GM12878 (cell line): ENCODE measurements around the gene ANK3. TPM values are rescaled to one million over a fixed set of nuclear protein-coding genes. Genes with fewer than 3 reads are reported as not detected.

Experiments
- ATAC-seq: fragments of 200-7000 bp; cut with Tn5 transposase; 3 replicates; pipeline ENCODE4 v1.9.1; 2020; ENCODE audit warnings: mild to moderate bottlenecking, moderate library complexity
- BruUV-seq: library from RNA; stranded (reverse); fragments of 400-500 nt; replicated peaks from 2 replicates; lab custom pipeline; 2021; lab: Mats Ljungman, UMichigan
- CTCF ChIA-PET: fragments of 300-600 bp; sonication (Branson Sonifier 250); formaldehyde crosslinking; extraction: SDS; loops from one replicate; lab custom pipeline; 2021; ENCODE audit warnings: inconsistent platforms; lab: Yijun Ruan, JAX
- POLR2A ChIA-PET: fragments of 350-600 bp; formaldehyde crosslinking; extraction: SDS; loops from one replicate; lab custom pipeline; 2021; ENCODE audit warnings: inconsistent platforms; lab: Charles Lee
- RAD21 ChIA-PET: fragments of 300-600 bp; sonication (Branson Sonifier 250); formaldehyde crosslinking; loops from one replicate; lab custom pipeline; 2023; ENCODE audit warnings: antibody characterized with exemption; ENCODE audit not compliant: unreplicated experiment; lab: Charles Lee
- SMC1A ChIA-PET: fragments of 300-600 bp; sonication (Branson Sonifier 250); formaldehyde crosslinking; loops from one replicate; lab custom pipeline; 2023; ENCODE audit not compliant: unreplicated experiment, uncharacterized antibody; lab: Charles Lee
- DNase-seq: peaks from one replicate; pipeline ENCODE4 v3.0.0-alpha.2; 2011; ENCODE audit warnings: low read depth, low spot score
- FAIRE-seq: peaks from 3 replicates; lab custom pipeline; 2011; peaks lifted over from hg19 to GRCh38; lab: Jason Lieb, UNC
- H2AFZ ChIP-seq: 2 replicates; pipeline ENCODE4 v1.6.0; 2011; ENCODE audit warnings: low read depth, low read length, control low read depth; ENCODE audit not compliant: control insufficient read depth
- H3K27ac ChIP-seq: 2 replicates; pipeline ENCODE4 v1.5.1; 2011; ENCODE audit warnings: control low read depth; ENCODE audit not compliant: control insufficient read depth, insufficient read depth
- H3K27me3 ChIP-seq, 2 experiments: replicated peaks in 1 of 2; 2 replicates each; pipeline versions ENCODE4 v1.6.0 to v1.6.1; 2011; ENCODE audit warnings: low read length in 1 of 2; ENCODE audit not compliant: control insufficient read depth in 2 of 2, insufficient read depth in 2 of 2
- H3K36me3 ChIP-seq, 2 experiments: 2 replicates each; pipeline ENCODE4 v1.5.1; 2011; ENCODE audit warnings: low read length in 1 of 2; ENCODE audit not compliant: control insufficient read depth in 2 of 2, insufficient read depth in 2 of 2
- H3K4me1 ChIP-seq: 2 replicates; pipeline ENCODE4 v1.6.1; 2011; ENCODE audit warnings: mild to moderate bottlenecking, low read length, moderate library complexity, mixed read lengths; ENCODE audit not compliant: control insufficient read depth, insufficient read depth
- H3K4me2 ChIP-seq: 2 replicates; pipeline ENCODE4 v1.6.0; 2011; ENCODE audit warnings: control low read depth; ENCODE audit not compliant: control insufficient read depth, insufficient read depth
- H3K4me3 ChIP-seq: fragments of 200-600 bp; sonication (generic); 2 replicates; pipeline ENCODE4 v1.5.1; 2016
- H3K79me2 ChIP-seq: 2 replicates; pipeline ENCODE4 v1.6.0; 2011; ENCODE audit warnings: low read length; ENCODE audit not compliant: control insufficient read depth, insufficient read depth
- H3K9ac ChIP-seq: 2 replicates; pipeline ENCODE4 v1.8.0; 2011; ENCODE audit warnings: low read length, control low read depth, mixed read lengths; ENCODE audit not compliant: control insufficient read depth, insufficient read depth
- H3K9me3 ChIP-seq: replicated peaks from 3 replicates; pipeline ENCODE4 v1.5.1; 2011; ENCODE audit warnings: mild to moderate bottlenecking, low read length; ENCODE audit not compliant: control insufficient read depth, insufficient read depth
- H4K20me1 ChIP-seq: 2 replicates; pipeline ENCODE4 v1.6.0; 2011; ENCODE audit not compliant: control insufficient read depth, insufficient read depth
- CBFB ChIP-seq: IDR thresholded peaks from 2 replicates; pipeline ENCODE4 v1.6.1; 2016; ENCODE audit warnings: antibody characterized with exemption, low read depth
- EGR1 ChIP-seq, 2 experiments: IDR thresholded peaks; 1 replicate in 1 of 2; 2 replicates in 1 of 2; pipeline ENCODE4 v1.6.1; 2011 to 2012; ENCODE audit warnings: low read depth in 2 of 2, low read length in 2 of 2, borderline replicate concordance in 1 of 2, mild to moderate bottlenecking in 1 of 2, moderate library complexity in 1 of 2
- HDAC2 ChIP-seq: fragments of 200-600 bp; sonication (generic); IDR thresholded peaks from 2 replicates; pipeline ENCODE4 v1.6.1; 2017
- JUND ChIP-seq: IDR thresholded peaks from 2 replicates; pipeline ENCODE4 v1.6.1; 2012; ENCODE audit warnings: low read depth, mild to moderate bottlenecking, low read length, improper control_type of control experiment, moderate library complexity
- LARP7 ChIP-seq: fragments of 450-650 bp; IDR thresholded peaks from 2 replicates; pipeline ENCODE4 v1.6.1; 2017; ENCODE audit warnings: mild to moderate bottlenecking
- MEF2A ChIP-seq: IDR thresholded peaks from 2 replicates; pipeline ENCODE4 v1.6.1; 2011; ENCODE audit warnings: low read depth, mild to moderate bottlenecking, low read length, moderate library complexity; ENCODE audit not compliant: insufficient read depth
- MTA2 ChIP-seq: fragments of 450-650 bp; IDR thresholded peaks from 2 replicates; pipeline ENCODE4 v1.6.1; 2016; ENCODE audit warnings: low read depth, mild to moderate bottlenecking, moderate library complexity
- MXI1 ChIP-seq: fragments of 150-350 bp; IDR thresholded peaks from 2 replicates; pipeline ENCODE4 v1.6.1; 2011; ENCODE audit warnings: low read depth, mild to moderate bottlenecking, inconsistent platforms, low read length, improper control_type of control experiment
- NKRF ChIP-seq: fragments of 450-650 bp; conservative IDR thresholded peaks from 2 replicates; pipeline ENCODE4 v1.6.1; 2017; ENCODE audit warnings: mild to moderate bottlenecking, moderate library complexity
- SPI1 ChIP-seq: IDR thresholded peaks from 2 replicates; pipeline ENCODE4 v1.6.1; 2011; ENCODE audit warnings: low read depth, mild to moderate bottlenecking, low read length, moderate library complexity, borderline replicate concordance; ENCODE audit not compliant: insufficient read depth
- WGBS: methylation state at CpG from one replicate; pipeline ENCODE4 v1.1.6; 2016; ENCODE audit warnings: low lambda C conversion rate; ENCODE audit not compliant: insufficient replicate concordance, insufficient coverage; ENCODE audit errors: missing lambda C conversion rate; 5-methylcytosine and 5-hydroxymethylcytosine counted together
- in situ Hi-C: fragments of 300-500 bp; cut with MboI; formaldehyde crosslinking; loops from 9 replicates; pipeline ENCODE4 v1.14.3; 2018; ENCODE audit warnings: mixed read lengths
- intact Hi-C: fragments of 100-400 bp; cut with micrococcal nuclease; formaldehyde crosslinking; loops from one replicate; pipeline ENCODE4 v1.14.2; 2022; ENCODE audit not compliant: unreplicated experiment
- polyA plus RNA-seq, 11 experiments: library from polyadenylated mRNA; depleted of rRNA in 4 of 11; unstranded in 6 of 11; stranded (reverse) in 5 of 11; fragments of >200 nt; fragmentation: Nextera tagmentation in 4 of 11; fragmentation: Illumina TruSeq in 1 of 11; extraction: Ambion mirVana in 4 of 11; extraction: Trizol in 1 of 11; gene quantifications; 1 replicate in 1 of 11; 2 replicates in 10 of 11; pipeline versions ENCODE4 v1.2.1 to v1.2.3, GENCODE V29; 2011 to 2016; ENCODE audit warnings: inconsistent platforms in 2 of 11, missing spikeins in 2 of 11, low read depth in 1 of 11
- total RNA-seq, 4 experiments: library from RNA; depleted of rRNA in 3 of 4; stranded (reverse); fragments of >200 nt in 3 of 4; fragmentation: Illumina TruSeq in 1 of 4; extraction: Trizol in 1 of 4; gene quantifications; 2 replicates each; pipeline versions ENCODE4 v1.2.1 to v1.2.3, GENCODE V29; 2013 to 2021
- TF ChIP-seq, protein P1 (sequence below): IDR thresholded peaks from 2 replicates; pipeline ENCODE4 v1.6.1; 2011; ENCODE audit warnings: low read depth, low read length, improper control_type of control experiment, borderline replicate concordance

The ANK3 gene
- total and polyA plus RNA-seq, 10 of the 15 experiments (the other 5 are each of a cell fraction or from before 2014, with no cell fraction given), result 0.06 to 0.82 (median 0.20) TPM; not detected in 2

DNA sequence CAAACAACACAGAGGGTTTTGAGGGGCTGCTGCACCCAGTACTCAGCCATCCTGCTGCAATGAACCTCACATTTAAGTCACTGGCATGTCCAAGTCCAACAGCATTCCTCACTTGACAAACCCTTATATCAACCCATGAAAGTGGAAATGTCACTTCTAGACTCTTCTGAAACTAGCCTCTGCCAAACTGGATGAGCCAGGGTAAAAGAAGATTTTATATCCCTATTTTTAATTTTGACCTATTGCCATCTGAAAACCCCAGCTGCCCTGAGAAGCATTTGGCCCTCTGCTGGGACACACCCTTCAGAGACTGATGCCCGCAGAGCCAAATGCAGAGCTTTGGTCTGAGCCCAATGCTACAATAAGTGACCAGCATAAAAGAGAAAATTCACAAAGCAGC lies 201.1 kb downstream of the ANK3 start:
- H3K9ac ChIP-seq, result no peak overlapping the region
- no peak overlapping the region for H3K4me2 ChIP-seq
- CTCF ChIA-PET, result interaction anchor here (1.3 to 1.5 kb wide), 2 partner anchors 17 to 18 kb away, joined by 4 to 5 read pairs; no protein-coding TSS in a partner anchor
- ATAC-seq (no peak), DNase-seq (no peak), FAIRE-seq (no peak)
- in situ Hi-C loops, result no loop called here
- 79% methylated on average over 1 of the region's 1 CpG for WGBS
- no peaks in the 10 kb centered on the region; a peak in 1 of 4 replicates for H3K27me3 ChIP-seq
- H3K9me3 ChIP-seq, result no peaks in the 10 kb centered on the region; the same call in 2 of the 3 replicates
- intact Hi-C loops, result no loop called here
- H2AFZ ChIP-seq, result no peak overlapping the region
- no peak overlapping the region for H3K27ac ChIP-seq
- RAD21 ChIA-PET, result no interaction called here
- no peak overlapping the region for H3K4me3 ChIP-seq
- H3K36me3 ChIP-seq, result no peaks in the 10 kb centered on the region
- H3K4me1 ChIP-seq, result no peaks in the 10 kb centered on the region
- SMC1A ChIA-PET, result interaction anchor here (1.4 kb wide), 1 partner anchor 8 kb away, joined by 3 read pairs; no protein-coding TSS in a partner anchor
- H3K79me2 ChIP-seq, result no peaks in the 10 kb centered on the region
- TF ChIP-seq NKRF (no peak), JUND (no peak), LARP7 (no peak), CBFB (no peak), MTA2 (no peak), SPI1 (no peak), HDAC2 (no peak), MXI1 (no peak), EGR1 (IDR thresholded peaks at IDR 0.05; ENCODE audit: borderline replicate concordance in 1 of 2, low read depth in 2 of 2, low read length in 2 of 2) (no peak), MEF2A (no peak)
- TF ChIP-seq, protein P1, sequence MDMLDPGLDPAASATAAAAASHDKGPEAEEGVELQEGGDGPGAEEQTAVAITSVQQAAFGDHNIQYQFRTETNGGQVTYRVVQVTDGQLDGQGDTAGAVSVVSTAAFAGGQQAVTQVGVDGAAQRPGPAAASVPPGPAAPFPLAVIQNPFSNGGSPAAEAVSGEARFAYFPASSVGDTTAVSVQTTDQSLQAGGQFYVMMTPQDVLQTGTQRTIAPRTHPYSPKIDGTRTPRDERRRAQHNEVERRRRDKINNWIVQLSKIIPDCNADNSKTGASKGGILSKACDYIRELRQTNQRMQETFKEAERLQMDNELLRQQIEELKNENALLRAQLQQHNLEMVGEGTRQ, result no peak
- POLR2A ChIA-PET, result no interaction called here
- H4K20me1 ChIP-seq, result no peaks in the 10 kb centered on the region
- no TSS peak for BruUV-seq
